ENCODE results near the gene HNRNPA0.

- TF ChIP-seq CEBPB (IDR thresholded peaks at IDR 0.05; ENCODE audit: low read depth) (no peak), CTCF (IDR thresholded peaks at IDR 0.05 in 2 of 3, conservative IDR thresholded peaks at IDR 0.05 in 1 of 3; ENCODE audit: borderline replicate concordance in 1 of 3, insufficient read depth in 1 of 3, low read depth in 2 of 3, low read length in 2 of 3) (no peak), MAX (IDR thresholded peaks at IDR 0.05) (no peak), ZNF274 (IDR thresholded peaks at IDR 0.05; ENCODE audit: low read depth, low read length) (no peak), POLR2A (IDR thresholded peaks at IDR 0.05; ENCODE audit: borderline replicate concordance, extremely low read depth, insufficient read depth, insufficient read length) (no peak), POLR2AphosphoS5 (IDR thresholded peaks at IDR 0.05; ENCODE audit: low read depth, low read length) (no peak), CBX3 (IDR thresholded peaks at IDR 0.05; ENCODE audit: low read depth) (no peak), SRF (IDR thresholded peaks at IDR 0.05; ENCODE audit: low read depth) (no peak), SP1 (IDR thresholded peaks at IDR 0.05; ENCODE audit: low read depth) (no peak), ELF1 (IDR thresholded peaks at IDR 0.05; ENCODE audit: borderline replicate concordance, low read depth) (no peak)
Observed at GRCh38 chr5:137730336-137730735, 23.8 kb downstream of the HNRNPA0 start.
